Fibroblast of lung (primary cell): Measurements from ENCODE around the gene P2RY8. TPM values are rescaled to one million over a fixed set of nuclear protein-coding genes. Genes with fewer than 3 reads are reported as not detected.

Experiments used
- DNase-seq, 2 donors: peaks; one replicate each; pipeline versions ENCODE4 v3.0.0 to v3.0.0-alpha.2; 2010; ENCODE audit warnings: low read depth in 2 of 2
- H2AFZ ChIP-seq: 2 replicates; pipeline ENCODE4 v1.5.1; 2012; ENCODE audit warnings: low read length, control low read depth, inconsistent platforms
- H3K27ac ChIP-seq: 2 replicates; pipeline ENCODE4 v1.5.1; 2011; ENCODE audit warnings: low read length, control low read depth; ENCODE audit not compliant: insufficient read depth
- H3K27me3 ChIP-seq: 2 replicates; pipeline ENCODE4 v1.5.1; 2011; ENCODE audit warnings: mild to moderate bottlenecking, low read length; ENCODE audit not compliant: control insufficient read depth, insufficient read depth
- H3K36me3 ChIP-seq: 2 replicates; pipeline ENCODE4 v1.5.1; 2011; ENCODE audit warnings: low read length; ENCODE audit not compliant: control insufficient read depth, insufficient read depth
- H3K4me1 ChIP-seq: 2 replicates; pipeline ENCODE4 v1.5.1; 2011; ENCODE audit warnings: low read length; ENCODE audit not compliant: control insufficient read depth, insufficient read depth; ENCODE audit errors: extremely low read depth
- H3K4me2 ChIP-seq: 2 replicates; pipeline ENCODE4 v1.5.1; 2011; ENCODE audit warnings: low read length, control low read depth; ENCODE audit not compliant: insufficient read depth; ENCODE audit errors: extremely low read depth
- H3K4me3 ChIP-seq, 4 experiments: fragments of 200-600 bp in 1 of 4; sonication (generic) in 1 of 4; replicated peaks in 1 of 4; 2 replicates each; pipeline ENCODE4 v1.5.1; 2011 to 2016; ENCODE audit warnings: low read length in 4 of 4, low read depth in 3 of 4, mild to moderate bottlenecking in 3 of 4, control low read depth in 2 of 4, inconsistent platforms in 1 of 4, mixed read lengths in 1 of 4; ENCODE audit not compliant: insufficient read depth in 1 of 4; ENCODE audit errors: control extremely low read depth in 1 of 4
- H3K79me2 ChIP-seq: 2 replicates; pipeline ENCODE4 v1.5.1; 2012; ENCODE audit warnings: mild to moderate bottlenecking, low read length, inconsistent platforms; ENCODE audit not compliant: control insufficient read depth, insufficient read depth
- H3K9ac ChIP-seq: 2 replicates; pipeline ENCODE4 v1.5.1; 2011; ENCODE audit warnings: mild to moderate bottlenecking, low read length, control low read depth; ENCODE audit not compliant: insufficient read depth
- H3K9me3 ChIP-seq: 2 replicates; pipeline ENCODE4 v1.5.1; 2012; ENCODE audit warnings: low read depth, low read length; ENCODE audit not compliant: control insufficient read depth, insufficient read depth
- H4K20me1 ChIP-seq: 2 replicates; pipeline ENCODE4 v1.5.1; 2011; ENCODE audit warnings: low read length; ENCODE audit not compliant: control insufficient read depth, insufficient read depth; ENCODE audit errors: extremely low read depth
- EZH2 ChIP-seq: IDR thresholded peaks from 2 replicates; pipeline ENCODE4 v1.5.1; 2012; ENCODE audit warnings: low read length, control low read depth, mild to moderate bottlenecking; ENCODE audit errors: missing control alignments
- polyA plus RNA-seq, 2 donors: library from polyadenylated mRNA; depleted of rRNA in 1 of 2; stranded (reverse) in 1 of 2; unstranded in 1 of 2; fragments of >200 nt; gene quantifications; 2 replicates each; pipeline ENCODE4 v1.2.1, GENCODE V29; 2011 to 2012; ENCODE audit warnings: missing spikeins in 1 of 2
- total RNA-seq: library from RNA; depleted of rRNA; stranded (reverse); fragments of >200 nt; gene quantifications from 2 replicates; pipeline ENCODE4 v1.2.1, GENCODE V29; 2014
- TF ChIP-seq, protein P1 (sequence below), 2 donors: IDR thresholded peaks in 1 of 2; conservative IDR thresholded peaks in 1 of 2; 1 replicate in 1 of 2; 2 replicates in 1 of 2; pipeline ENCODE4 v1.5.1; 2011 to 2012; ENCODE audit warnings: low read length in 2 of 2, control low read depth in 1 of 2, inconsistent platforms in 1 of 2, low read depth in 1 of 2, mild to moderate bottlenecking in 1 of 2

The P2RY8 gene
- total and polyA plus RNA-seq, 2 donors (not counting 1 experiment from before 2014, with no cell fraction given) = not detected

- H3K36me3 ChIP-seq = no peaks in the 10 kb centered on the region
- no peak for TF ChIP-seq EZH2
- TF ChIP-seq, protein P1, sequence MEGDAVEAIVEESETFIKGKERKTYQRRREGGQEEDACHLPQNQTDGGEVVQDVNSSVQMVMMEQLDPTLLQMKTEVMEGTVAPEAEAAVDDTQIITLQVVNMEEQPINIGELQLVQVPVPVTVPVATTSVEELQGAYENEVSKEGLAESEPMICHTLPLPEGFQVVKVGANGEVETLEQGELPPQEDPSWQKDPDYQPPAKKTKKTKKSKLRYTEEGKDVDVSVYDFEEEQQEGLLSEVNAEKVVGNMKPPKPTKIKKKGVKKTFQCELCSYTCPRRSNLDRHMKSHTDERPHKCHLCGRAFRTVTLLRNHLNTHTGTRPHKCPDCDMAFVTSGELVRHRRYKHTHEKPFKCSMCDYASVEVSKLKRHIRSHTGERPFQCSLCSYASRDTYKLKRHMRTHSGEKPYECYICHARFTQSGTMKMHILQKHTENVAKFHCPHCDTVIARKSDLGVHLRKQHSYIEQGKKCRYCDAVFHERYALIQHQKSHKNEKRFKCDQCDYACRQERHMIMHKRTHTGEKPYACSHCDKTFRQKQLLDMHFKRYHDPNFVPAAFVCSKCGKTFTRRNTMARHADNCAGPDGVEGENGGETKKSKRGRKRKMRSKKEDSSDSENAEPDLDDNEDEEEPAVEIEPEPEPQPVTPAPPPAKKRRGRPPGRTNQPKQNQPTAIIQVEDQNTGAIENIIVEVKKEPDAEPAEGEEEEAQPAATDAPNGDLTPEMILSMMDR (conservative IDR thresholded peaks at IDR 0.05 in 1 of 2, IDR thresholded peaks at IDR 0.05 in 1 of 2; ENCODE audit: low read depth in 1 of 2, low read length in 2 of 2) = no peak
- no peaks in the 10 kb centered on the region for H3K79me2 ChIP-seq
- H4K20me1 ChIP-seq = no peaks in the 10 kb centered on the region
- no peaks in the 10 kb centered on the region for H3K27me3 ChIP-seq
- H3K4me2 ChIP-seq = no peak overlapping the region
- H3K4me3 ChIP-seq = no peak overlapping the region
- H3K27ac ChIP-seq = no peak overlapping the region
- no peak for DNase-seq
- no peak overlapping the region for H3K9ac ChIP-seq
- no peaks in the 10 kb centered on the region for H3K4me1 ChIP-seq
- H3K9me3 ChIP-seq = no peaks in the 10 kb centered on the region
- H2AFZ ChIP-seq = no peak overlapping the region
These were observed 2.5 kb downstream of the P2RY8 start for GRCh38 chrX:1534301-1535168.

GRCh38 chrX:1533058-1533457, 3.9 kb downstream of the P2RY8 start:
- no peaks in the 10 kb centered on the region for H3K27me3 ChIP-seq
- no peak overlapping the region for H2AFZ ChIP-seq
- no peaks in the 10 kb centered on the region for H3K9me3 ChIP-seq
- no peaks in the 10 kb centered on the region for H4K20me1 ChIP-seq
- no peaks in the 10 kb centered on the region for H3K36me3 ChIP-seq
- DNase-seq = no peak
- H3K79me2 ChIP-seq = no peaks in the 10 kb centered on the region
- H3K4me1 ChIP-seq = no peaks in the 10 kb centered on the region
- TF ChIP-seq, protein P1 (conservative IDR thresholded peaks at IDR 0.05 in 1 of 2, IDR thresholded peaks at IDR 0.05 in 1 of 2; ENCODE audit: low read depth in 1 of 2, low read length in 2 of 2) = no peak
- TF ChIP-seq EZH2 = no peak
- H3K4me3 ChIP-seq = no peak overlapping the region
- no peak overlapping the region for H3K4me2 ChIP-seq
- no peak overlapping the region for H3K27ac ChIP-seq
- H3K9ac ChIP-seq = no peak overlapping the region

DNA sequence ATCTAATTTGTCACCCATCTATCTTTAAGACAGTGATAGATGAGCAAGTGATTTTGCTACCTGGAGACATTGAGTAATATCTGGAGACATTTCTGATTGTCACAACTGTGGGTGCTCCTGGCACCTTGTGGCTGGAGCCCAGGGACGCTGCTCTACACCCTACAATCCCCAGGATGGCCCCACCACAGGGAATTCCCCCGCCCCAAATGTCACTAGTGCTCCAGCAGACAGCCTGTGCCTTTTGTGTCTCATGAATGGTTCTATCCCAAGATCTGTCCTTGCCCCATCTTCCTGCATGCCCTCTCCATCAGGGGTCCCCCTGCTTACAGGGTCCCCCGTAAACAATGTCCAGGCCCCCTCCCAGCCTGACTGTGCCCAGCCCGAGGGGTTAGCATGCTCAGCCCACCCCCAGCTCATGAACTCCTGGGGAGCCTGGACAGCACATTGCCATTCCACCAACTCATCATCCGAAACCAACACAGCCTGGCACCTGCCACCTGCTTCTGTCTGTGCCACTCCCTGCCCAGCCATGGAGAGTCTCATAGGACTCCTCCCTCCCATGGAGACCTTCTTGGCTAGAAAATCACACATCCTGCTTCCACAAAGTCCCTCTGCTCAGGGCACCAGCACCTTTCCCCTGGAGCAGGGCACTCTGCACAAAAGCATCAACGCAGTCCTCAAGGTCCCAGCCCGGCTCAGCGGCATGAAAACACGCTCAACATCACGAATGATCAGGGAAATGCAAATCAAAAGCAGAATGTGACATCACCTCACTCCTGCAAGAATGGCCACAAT, 5.7 kb downstream of the P2RY8 start:
- TF ChIP-seq, protein P1 (conservative IDR thresholded peaks at IDR 0.05 in 1 of 2, IDR thresholded peaks at IDR 0.05 in 1 of 2; ENCODE audit: low read depth in 1 of 2, low read length in 2 of 2) = no peak
- no peak for TF ChIP-seq EZH2
- H3K4me1 ChIP-seq = no peaks in the 10 kb centered on the region
- no peak overlapping the region for H2AFZ ChIP-seq
- no peaks in the 10 kb centered on the region for H4K20me1 ChIP-seq
- H3K36me3 ChIP-seq = no peaks in the 10 kb centered on the region
- H3K9ac ChIP-seq = no peak overlapping the region
- H3K27me3 ChIP-seq = no peaks in the 10 kb centered on the region
- H3K4me3 ChIP-seq = no peak overlapping the region
- H3K79me2 ChIP-seq = no peaks in the 10 kb centered on the region
- DNase-seq = no peak
- no peak overlapping the region for H3K27ac ChIP-seq
- no peak overlapping the region for H3K4me2 ChIP-seq
- H3K9me3 ChIP-seq = no peaks in the 10 kb centered on the region
